Stimulated activated naive B cell treated with anti-CD40 and anti-IgM and Interleukin-4, amounts not matched to agents 10 μg/mL and 1 μg/mL and 100 μg/mL, for 72 hours (primary cell): ENCODE data around the gene PTHLH.

ENCODE experiments used
- ATAC-seq, 2 donors: fragments of 150-1000 bp; cut with Tn5 transposase; replicated peaks; 2 replicates each; pipeline ENCODE4 v1.10.0; 2021; ENCODE audit warnings: moderate library complexity in 1 of 2
- DNase-seq: peaks from one replicate; pipeline ENCODE4 v3.0.0; 2021
- H3K27ac Mint-ChIP-seq: one replicate; pipeline ENCODE4 v1.8.0; 2022; ENCODE audit warnings: mild to moderate bottlenecking, mixed read lengths
- H3K27me3 Mint-ChIP-seq, 2 donors: one replicate each; pipeline ENCODE4 v1.8.0; 2022; ENCODE audit warnings: mixed read lengths in 2 of 2
- H3K36me3 Mint-ChIP-seq, 2 donors: one replicate each; pipeline ENCODE4 v1.8.0; 2022; ENCODE audit warnings: mixed read lengths in 2 of 2, mild to moderate bottlenecking in 1 of 2
- H3K4me1 Mint-ChIP-seq, 2 donors: one replicate each; pipeline ENCODE4 v1.8.0; 2022; ENCODE audit warnings: mixed read lengths in 2 of 2, mild to moderate bottlenecking in 1 of 2
- H3K4me3 Mint-ChIP-seq, 2 donors: one replicate each; pipeline ENCODE4 v1.8.0; 2022; ENCODE audit warnings: mild to moderate bottlenecking in 2 of 2, mixed read lengths in 2 of 2, moderate library complexity in 1 of 2
- H3K9me3 Mint-ChIP-seq, 2 donors: one replicate each; pipeline ENCODE4 v1.8.0; 2022; ENCODE audit warnings: mixed read lengths in 2 of 2, mild to moderate bottlenecking in 1 of 2

The PTHLH gene

DNA sequence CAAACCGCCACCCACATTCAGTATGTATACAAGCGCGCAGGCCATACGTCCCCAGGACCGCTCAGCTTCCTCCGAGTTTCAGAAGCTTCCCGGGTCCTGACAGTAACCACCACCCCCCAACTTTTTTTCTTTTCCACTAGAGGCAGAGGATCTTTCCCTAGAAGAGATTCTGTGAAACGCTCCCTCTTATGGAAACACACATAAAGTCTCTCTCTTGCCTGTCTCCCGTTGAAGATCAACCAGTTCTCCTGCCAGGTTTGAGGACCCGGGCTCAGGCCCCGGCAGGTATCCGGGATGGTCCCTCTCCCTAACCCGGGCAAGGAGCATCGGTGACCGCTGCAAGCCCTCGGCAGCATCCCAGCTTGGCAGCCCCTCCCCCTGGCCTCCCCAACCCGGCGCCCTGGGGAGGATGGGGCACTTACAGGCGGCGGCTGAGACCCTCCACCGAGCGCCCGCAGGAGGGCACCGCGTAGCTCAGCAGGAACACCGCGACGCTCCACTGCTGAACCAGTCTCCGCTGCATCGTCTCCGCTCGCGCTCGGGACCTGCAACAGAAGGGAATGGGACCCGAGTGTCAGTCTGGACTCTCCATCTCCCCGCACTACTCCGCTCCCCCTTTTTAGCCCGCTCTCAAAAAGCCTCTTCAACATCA is 3.4 kb downstream of the PTHLH start:
- Mint-ChIP-seq H3K27me3 (peaks cover 53 to 67% of the 10 kb centered on the region in 2 donors), H3K27ac (no peak overlapping the region), H3K9me3 (no peaks in the 10 kb centered on the region), H3K4me3 (peak overlapping the region; percentile 76 to 86), H3K36me3 (peaks cover 0 to 2% of the 10 kb centered on the region in 2 donors), H3K4me1 (peaks cover 18 to 27% of the 10 kb centered on the region in 2 donors)
- no peak for DNase-seq
- ATAC-seq = peak in 1 of 2 donors; percentile 19

DNA sequence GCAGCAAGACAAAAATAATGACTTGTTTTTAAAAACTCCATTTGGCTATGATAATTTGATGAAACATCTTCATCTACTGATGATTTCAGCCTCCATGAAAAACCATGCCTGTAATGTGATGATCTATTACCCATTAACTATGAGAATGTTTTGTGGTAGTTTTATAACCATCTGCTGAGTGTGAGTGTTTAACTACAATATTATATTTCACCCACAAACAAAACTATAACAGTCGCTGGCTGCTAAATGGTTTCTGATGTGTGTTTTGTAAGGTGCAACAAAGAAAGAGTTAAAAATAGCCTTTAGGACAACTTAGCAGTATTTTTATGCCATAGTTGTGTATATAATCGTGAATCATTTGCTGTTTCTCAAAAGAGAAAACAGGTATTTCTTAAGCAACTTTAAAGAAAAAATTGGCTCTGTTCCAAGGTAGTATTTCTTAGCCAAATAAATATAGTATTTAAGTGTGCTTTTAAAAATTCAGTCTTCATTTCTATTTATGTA is 4.9 kb downstream of the PTHLH start:
- no peaks in the 10 kb centered on the region for H3K9me3 Mint-ChIP-seq
- no peak overlapping the region for H3K4me3 Mint-ChIP-seq
- DNase-seq (no peak), ATAC-seq (no peak)
- peaks cover 49 to 67% of the 10 kb centered on the region in 2 donors for H3K27me3 Mint-ChIP-seq
- peaks cover 18 to 27% of the 10 kb centered on the region in 2 donors for H3K4me1 Mint-ChIP-seq
- no peak overlapping the region for H3K27ac Mint-ChIP-seq
- H3K36me3 Mint-ChIP-seq = peaks cover 0 to 2% of the 10 kb centered on the region in 2 donors

DNA sequence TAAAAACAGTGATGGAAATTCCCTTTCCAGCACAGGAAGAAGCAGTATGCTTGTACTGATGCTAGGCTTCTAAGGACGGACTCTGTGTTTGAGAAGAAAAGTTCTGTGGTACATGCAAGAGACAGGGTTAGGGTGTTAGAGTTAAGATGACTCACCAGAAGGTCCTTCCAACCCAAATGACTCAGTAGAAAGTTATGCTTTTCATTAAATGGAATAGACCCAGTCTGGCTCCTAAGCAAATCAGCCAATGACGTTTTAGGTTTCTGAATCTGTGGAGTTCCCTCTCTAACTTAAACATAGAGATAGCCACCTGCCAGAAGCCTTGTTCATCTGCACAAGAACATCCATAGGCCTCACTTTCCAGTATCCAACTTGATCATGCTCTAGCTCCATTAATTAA is 5.7 kb downstream of the PTHLH start:
- peaks cover 50 to 65% of the 10 kb centered on the region in 2 donors for H3K27me3 Mint-ChIP-seq
- no peak overlapping the region for H3K4me3 Mint-ChIP-seq
- DNase-seq = no peak
- H3K36me3 Mint-ChIP-seq = peaks cover 0 to 2% of the 10 kb centered on the region in 2 donors
- peaks cover 18 to 27% of the 10 kb centered on the region in 2 donors for H3K4me1 Mint-ChIP-seq
- no peaks in the 10 kb centered on the region for H3K9me3 Mint-ChIP-seq
- ATAC-seq = no peak
- no peak overlapping the region for H3K27ac Mint-ChIP-seq

GRCh38 chr12:27965966-27966365 is 6.6 kb downstream of the PTHLH start:
- no peak overlapping the region for H3K27ac Mint-ChIP-seq
- H3K27me3 Mint-ChIP-seq = peaks cover 45 to 56% of the 10 kb centered on the region in 2 donors
- peaks cover 12 to 19% of the 10 kb centered on the region in 2 donors for H3K4me1 Mint-ChIP-seq
- H3K4me3 Mint-ChIP-seq = no peak overlapping the region
- peaks cover 0 to 2% of the 10 kb centered on the region in 2 donors for H3K36me3 Mint-ChIP-seq
- H3K9me3 Mint-ChIP-seq = no peaks in the 10 kb centered on the region
- DNase-seq (no peak), ATAC-seq (no peak)

- Mint-ChIP-seq H3K27me3 (peaks cover 41 to 52% of the 10 kb centered on the region in 2 donors), H3K27ac (no peak overlapping the region), H3K4me3 (no peak overlapping the region), H3K9me3 (no peaks in the 10 kb centered on the region), H3K36me3 (peaks cover 0 to 2% of the 10 kb centered on the region in 2 donors), H3K4me1 (peaks cover 11 to 15% of the 10 kb centered on the region in 2 donors)
- DNase-seq (no peak), ATAC-seq (no peak)
These were observed 7.1 kb downstream of the PTHLH start for GRCh38 chr12:27965411-27965810.

- Mint-ChIP-seq H3K4me3 (no peak overlapping the region), H3K27ac (no peak overlapping the region), H3K36me3 (no peaks in the 10 kb centered on the region), H3K4me1 (peaks cover 4% of the 10 kb centered on the region in 2 donors), H3K9me3 (no peaks in the 10 kb centered on the region), H3K27me3 (peaks cover 39 to 41% of the 10 kb centered on the region in 2 donors)
- DNase-seq (no peak), ATAC-seq (no peak)
These were observed 8.4 kb downstream of the PTHLH start for GRCh38 chr12:27964123-27964522.

GRCh38 chr12:27960821-27961220 is 11.7 kb downstream of the PTHLH start:
- Mint-ChIP-seq H3K27me3 (peaks cover 34 to 52% of the 10 kb centered on the region in 2 donors), H3K9me3 (no peaks in the 10 kb centered on the region)

DNA sequence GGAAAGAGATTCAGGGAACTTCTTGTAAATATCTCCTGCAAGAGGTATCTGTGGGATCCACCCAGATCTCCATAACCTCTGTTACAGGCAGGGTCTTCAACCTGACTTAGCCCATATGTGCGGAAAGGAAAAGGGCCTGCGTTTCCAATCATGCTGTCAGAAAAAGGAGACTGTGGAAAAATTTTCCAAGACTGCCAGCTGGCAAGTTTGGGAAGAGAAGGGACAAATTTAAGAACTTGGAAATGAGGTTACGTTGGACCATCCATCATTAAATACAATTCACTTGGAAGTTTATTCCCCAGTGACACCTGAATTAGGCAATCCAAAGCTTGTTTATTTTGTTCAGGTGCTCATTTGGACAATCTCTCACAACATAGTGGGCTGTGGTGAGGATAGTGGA is 13.9 kb downstream of the PTHLH start:
- Mint-ChIP-seq H3K27ac (no peak overlapping the region), H3K36me3 (no peaks in the 10 kb centered on the region), H3K27me3 (peaks cover 21 to 43% of the 10 kb centered on the region in 2 donors), H3K9me3 (no peaks in the 10 kb centered on the region), H3K4me1 (no peaks in the 10 kb centered on the region), H3K4me3 (no peak overlapping the region)
- no peak for DNase-seq
- no peak for ATAC-seq

More at GRCh38 chr12:27960821-27961220, 11.7 kb downstream of the PTHLH start:
- no peaks in the 10 kb centered on the region for H3K36me3 Mint-ChIP-seq
- H3K27ac Mint-ChIP-seq = no peak overlapping the region
- DNase-seq (no peak), ATAC-seq (no peak)
- no peaks in the 10 kb centered on the region for H3K4me1 Mint-ChIP-seq
- no peak overlapping the region for H3K4me3 Mint-ChIP-seq

DNA sequence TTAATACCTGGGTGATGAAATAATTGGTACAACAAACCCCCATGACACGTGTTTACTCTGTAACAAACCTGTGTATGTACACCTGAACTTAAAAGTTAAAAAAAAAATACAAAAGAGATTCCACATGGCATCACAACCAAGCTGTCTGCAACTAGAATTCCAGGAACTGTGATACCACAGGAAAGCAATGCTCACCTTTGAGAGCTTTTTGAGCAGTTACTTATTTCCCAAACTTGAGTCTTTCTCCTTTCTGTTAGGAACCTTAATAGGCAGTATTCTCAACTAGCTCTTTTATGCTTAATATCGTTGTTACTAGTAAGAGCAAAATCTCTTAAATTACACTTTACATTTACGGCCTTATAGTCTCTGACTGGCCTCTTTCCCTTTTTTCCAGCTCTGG is 15.2 kb downstream of the PTHLH start:
- H3K9me3 Mint-ChIP-seq = no peaks in the 10 kb centered on the region
- H3K27ac Mint-ChIP-seq = no peak overlapping the region
- H3K4me1 Mint-ChIP-seq = no peaks in the 10 kb centered on the region
- no peaks in the 10 kb centered on the region for H3K36me3 Mint-ChIP-seq
- DNase-seq (no peak), ATAC-seq (no peak)
- no peak overlapping the region for H3K4me3 Mint-ChIP-seq
- H3K27me3 Mint-ChIP-seq = peaks cover 10 to 32% of the 10 kb centered on the region in 2 donors

DNA sequence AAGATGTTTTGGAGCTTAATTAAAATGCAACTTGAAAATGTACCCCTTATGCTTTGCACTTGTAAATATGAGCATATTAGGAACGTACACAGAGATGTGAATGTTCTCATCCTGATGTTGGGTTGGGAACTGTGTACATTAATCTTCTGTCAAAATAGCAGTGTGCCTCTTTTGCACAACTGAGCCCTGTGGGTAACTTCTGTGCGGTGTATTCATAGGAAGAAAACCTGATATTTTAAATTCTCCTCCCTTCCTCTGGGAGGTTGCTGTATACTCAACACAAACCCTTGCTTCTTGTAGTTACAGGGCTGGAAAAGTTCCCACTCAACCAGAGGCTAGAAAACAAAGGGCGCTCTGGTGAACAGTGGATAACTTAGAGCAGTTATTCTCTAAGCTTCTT is 18.7 kb downstream of the PTHLH start:
- no peak for DNase-seq
- no peaks in the 10 kb centered on the region for H3K4me1 Mint-ChIP-seq
- H3K27ac Mint-ChIP-seq = no peak overlapping the region
- H3K9me3 Mint-ChIP-seq = no peaks in the 10 kb centered on the region
- H3K36me3 Mint-ChIP-seq = no peaks in the 10 kb centered on the region
- ATAC-seq = no peak
- peaks cover 10 to 21% of the 10 kb centered on the region in 2 donors for H3K27me3 Mint-ChIP-seq
- no peak overlapping the region for H3K4me3 Mint-ChIP-seq

- Mint-ChIP-seq H3K27ac (no peak overlapping the region), H3K27me3 (peaks cover 15 to 16% of the 10 kb centered on the region in 2 donors)
- no peak for ATAC-seq
These were observed 19.2 kb downstream of the PTHLH start for GRCh38 chr12:27953348-27953747.

DNA sequence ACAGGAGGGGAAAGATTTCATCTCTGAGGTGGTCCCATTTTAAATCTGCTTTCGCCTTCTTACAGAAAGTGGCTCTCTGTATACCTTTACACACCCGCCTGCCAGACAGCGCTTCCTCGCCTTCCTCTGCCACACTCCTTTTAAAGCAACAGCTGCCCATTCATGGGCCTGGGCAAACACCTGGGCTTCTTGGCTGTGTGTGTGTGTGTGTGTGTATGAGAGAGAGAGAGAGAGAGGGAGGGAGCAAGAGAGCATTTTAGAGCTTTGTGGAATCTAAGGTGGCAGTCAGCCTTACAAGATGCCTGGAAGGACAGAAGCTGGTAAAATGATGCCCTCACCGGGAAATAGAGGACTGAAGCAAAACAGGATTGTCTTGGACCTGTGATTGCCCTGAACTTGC is 20.0 kb downstream of the PTHLH start:
- no peaks in the 10 kb centered on the region for H3K4me1 Mint-ChIP-seq
- H3K27ac Mint-ChIP-seq = no peak overlapping the region
- no peaks in the 10 kb centered on the region for H3K9me3 Mint-ChIP-seq
- no peaks in the 10 kb centered on the region for H3K36me3 Mint-ChIP-seq
- peaks cover 12 to 15% of the 10 kb centered on the region in 2 donors for H3K27me3 Mint-ChIP-seq
- DNase-seq (no peak), ATAC-seq (no peak)
- no peak overlapping the region for H3K4me3 Mint-ChIP-seq

More at GRCh38 chr12:27953348-27953747, 19.2 kb downstream of the PTHLH start:
- Mint-ChIP-seq H3K9me3 (no peaks in the 10 kb centered on the region), H3K36me3 (no peaks in the 10 kb centered on the region), H3K4me1 (no peaks in the 10 kb centered on the region), H3K4me3 (no peak overlapping the region)
- DNase-seq = no peak

DNA sequence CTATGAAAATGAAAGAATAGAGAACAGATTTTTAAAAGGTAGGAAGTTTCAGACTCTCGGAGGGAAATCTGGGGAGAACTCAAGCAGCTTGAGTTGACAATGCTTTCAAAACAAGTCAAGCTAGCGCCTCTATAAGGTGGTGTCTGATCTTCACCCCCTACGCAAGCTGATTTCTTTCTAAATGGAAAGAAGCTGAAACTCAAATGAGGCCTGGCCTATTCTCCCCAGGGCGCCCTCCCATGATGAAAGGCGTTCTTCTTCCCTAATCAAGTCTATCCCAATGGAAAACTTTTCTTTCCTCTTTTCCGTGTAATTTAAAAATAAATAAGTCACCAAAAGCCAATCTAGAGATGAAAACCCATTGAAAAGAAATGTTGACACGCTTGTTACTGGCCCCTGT is 20.6 kb downstream of the PTHLH start:
- Mint-ChIP-seq H3K27ac (no peak overlapping the region), H3K36me3 (no peaks in the 10 kb centered on the region), H3K4me3 (no peak overlapping the region), H3K9me3 (no peaks in the 10 kb centered on the region), H3K4me1 (no peaks in the 10 kb centered on the region), H3K27me3 (peaks cover 9 to 12% of the 10 kb centered on the region in 2 donors)
- no peak for ATAC-seq
- DNase-seq = no peak

- Mint-ChIP-seq H3K27ac (no peak overlapping the region), H3K9me3 (no peaks in the 10 kb centered on the region), H3K27me3 (peaks cover 11 to 12% of the 10 kb centered on the region in 2 donors), H3K36me3 (no peaks in the 10 kb centered on the region), H3K4me1 (no peaks in the 10 kb centered on the region), H3K4me3 (no peak overlapping the region)
- DNase-seq (no peak), ATAC-seq (no peak)
These were observed 26.1 kb downstream of the PTHLH start for GRCh38 chr12:27946421-27946820.

- H3K4me1 Mint-ChIP-seq = no peaks in the 10 kb centered on the region
- H3K36me3 Mint-ChIP-seq = no peaks in the 10 kb centered on the region
- H3K27me3 Mint-ChIP-seq = peaks cover 6 to 7% of the 10 kb centered on the region in 2 donors
- H3K4me3 Mint-ChIP-seq = no peak overlapping the region
- DNase-seq (peak; percentile 41), ATAC-seq (peak; percentile 81 to 87)
- H3K27ac Mint-ChIP-seq = no peak overlapping the region
- no peaks in the 10 kb centered on the region for H3K9me3 Mint-ChIP-seq
These were observed 31.7 kb downstream of the PTHLH start for GRCh38 chr12:27940756-27941402.
